Measurements from ENCODE around the gene GC. TPM values are rescaled to one million over a fixed set of nuclear protein-coding genes. Genes with fewer than 3 reads are reported as not detected.

The GC gene
- total RNA-seq, 5 donors from 2014 or later (not counting 1 experiment from before 2014, with no cell fraction given): 1.4 to 2.0 (median 1.4) TPM; not detected in 2

DNA sequence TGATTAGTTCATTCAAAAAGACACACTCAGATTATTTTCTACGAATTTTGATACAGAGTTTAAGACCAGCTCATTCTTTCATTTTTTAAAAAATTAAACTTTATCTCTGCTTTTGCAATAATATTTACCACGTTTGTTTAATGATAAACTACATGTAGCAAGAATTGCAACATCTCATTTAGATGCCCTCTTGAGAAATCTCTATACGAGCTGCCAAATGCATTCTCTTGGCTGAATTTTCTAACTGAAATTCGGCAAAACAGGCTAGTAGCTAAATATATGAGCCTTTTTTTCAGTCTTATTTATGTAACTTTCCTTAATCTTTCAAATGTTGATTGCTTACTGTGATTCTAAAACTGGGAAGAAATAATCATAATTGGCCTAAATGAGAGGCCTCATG lies 2.1 kb upstream of the GC start:
- ATAC-seq (replicated peaks in 1 of 4) (no peak), DNase-seq (no peak)
- Histone ChIP-seq H3K27me3 (replicated peaks in 1 of 2; ENCODE audit: control insufficient read depth in 2 of 2, extremely low read depth in 1 of 2, insufficient read depth in 2 of 2, low read length in 1 of 2) (no peaks in the 10 kb centered on the region), H3K36me3 (ENCODE audit: control insufficient read depth in 2 of 2, extremely low read depth in 1 of 2, insufficient read depth in 1 of 2, low read length in 1 of 2) (no peaks in the 10 kb centered on the region), H3K9me3 (no peaks in the 10 kb centered on the region), H3K27ac (ENCODE audit: low read length) (no peak overlapping the region), H3K4me1 (ENCODE audit: control insufficient read depth in 1 of 2, extremely low read depth in 1 of 2, insufficient read depth in 2 of 2, low read length in 2 of 2) (no peaks in the 10 kb centered on the region), H3K4me3 (ENCODE audit: control insufficient read depth in 1 of 2, extremely low read depth in 1 of 2, low read length in 1 of 2) (no peak overlapping the region)
- Mint-ChIP-seq H3K27ac (no peak overlapping the region), H3K4me3 (no peak overlapping the region), H3K36me3 (no peaks in the 10 kb centered on the region), H3K4me1 (no peaks in the 10 kb centered on the region), H3K9me3 (no peaks in the 10 kb centered on the region), H3K27me3 (peaks cover 0 to 4% of the 10 kb centered on the region in 2 donors)
- ChIA-PET POLR2A (no interaction called here), CTCF (interaction anchor here in 1 of 2 donors (0.6 kb wide), 1 partner anchor 1523 kb away, joined by 3 read pairs; no protein-coding TSS in a partner anchor)
- 60% methylated on average over 2 of the region's 4 CpGs for WGBS (ENCODE audit: insufficient coverage)

DNA sequence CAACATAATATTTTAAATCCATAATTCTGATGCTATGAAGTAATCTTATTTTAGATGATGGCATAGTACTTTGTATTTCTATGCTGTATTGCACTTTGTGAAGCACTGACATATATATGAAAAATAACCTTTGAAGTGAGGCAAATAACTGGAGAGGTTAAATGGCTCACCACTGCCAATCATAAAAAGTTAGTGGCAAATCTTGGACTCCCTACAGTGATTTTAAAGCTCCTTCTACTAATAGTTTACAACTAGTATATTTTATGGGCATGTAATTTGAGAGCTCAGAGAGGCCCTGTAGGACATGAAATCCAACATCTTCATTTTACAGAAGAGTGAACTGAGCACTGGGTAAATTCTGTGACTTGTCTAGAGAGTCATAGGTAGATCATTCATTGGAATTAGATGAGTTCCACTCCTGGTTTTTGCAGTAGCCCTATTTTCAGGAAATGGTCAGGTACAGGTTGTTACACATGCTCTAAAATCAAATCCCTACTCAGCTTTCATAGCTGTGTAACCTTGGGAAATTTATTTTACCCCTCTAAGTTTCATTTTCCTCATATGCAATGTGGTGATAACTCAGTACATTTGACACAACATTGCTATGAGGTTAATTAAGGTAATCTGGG lies 804 bp upstream of the GC start:
- Mint-ChIP-seq H3K4me1 (no peaks in the 10 kb centered on the region), H3K27me3 (peaks cover 0 to 4% of the 10 kb centered on the region in 2 donors), H3K4me3 (no peak overlapping the region), H3K9me3 (no peaks in the 10 kb centered on the region), H3K36me3 (no peaks in the 10 kb centered on the region), H3K27ac (no peak overlapping the region)
- Histone ChIP-seq H3K4me1 (ENCODE audit: control insufficient read depth in 1 of 2, extremely low read depth in 1 of 2, insufficient read depth in 2 of 2, low read length in 2 of 2) (no peaks in the 10 kb centered on the region), H3K9me3 (no peaks in the 10 kb centered on the region), H3K4me3 (ENCODE audit: control insufficient read depth in 1 of 2, extremely low read depth in 1 of 2, low read length in 1 of 2) (no peak overlapping the region), H3K27ac (ENCODE audit: low read length) (no peak overlapping the region), H3K27me3 (replicated peaks in 1 of 2; ENCODE audit: control insufficient read depth in 2 of 2, extremely low read depth in 1 of 2, insufficient read depth in 2 of 2, low read length in 1 of 2) (no peaks in the 10 kb centered on the region), H3K36me3 (ENCODE audit: control insufficient read depth in 2 of 2, extremely low read depth in 1 of 2, insufficient read depth in 1 of 2, low read length in 1 of 2) (no peaks in the 10 kb centered on the region)
- CTCF ChIA-PET: no interaction called here
- POLR2A ChIA-PET: no interaction called here
- ATAC-seq (replicated peaks in 1 of 4) (no peak), DNase-seq (no peak)

DNA sequence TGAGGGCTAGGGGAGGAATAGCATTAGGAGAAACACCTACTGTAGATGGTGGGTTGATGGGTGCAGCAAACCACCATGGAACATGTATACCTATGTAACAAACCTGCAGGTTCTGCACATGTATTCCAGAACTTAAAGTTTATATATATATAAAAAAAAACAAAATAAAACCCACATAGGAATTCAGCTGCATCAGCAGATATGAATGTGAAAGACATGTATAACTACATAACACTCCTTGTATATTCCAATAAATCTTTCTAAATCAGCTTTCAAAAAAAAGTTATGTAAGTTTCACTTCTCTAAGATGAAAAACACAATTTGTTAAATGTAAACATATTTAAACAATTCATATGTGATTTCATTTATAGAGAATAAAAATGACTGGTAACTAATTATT lies 6.0 kb downstream of the GC start:
- no peaks in the 10 kb centered on the region for H3K36me3 Mint-ChIP-seq
- DNase-seq (no peak), ATAC-seq (replicated peaks in 1 of 4) (no peak)
- ChIA-PET CTCF (no interaction called here), POLR2A (no interaction called here)
- Histone ChIP-seq H3K27me3 (replicated peaks in 1 of 2; ENCODE audit: control insufficient read depth in 2 of 2, extremely low read depth in 1 of 2, insufficient read depth in 2 of 2, low read length in 1 of 2) (no peaks in the 10 kb centered on the region), H3K4me3 (ENCODE audit: control insufficient read depth in 1 of 2, extremely low read depth in 1 of 2, low read length in 1 of 2) (no peak overlapping the region), H3K9me3 (no peaks in the 10 kb centered on the region), H3K27ac (ENCODE audit: low read length) (no peak overlapping the region), H3K4me1 (ENCODE audit: control insufficient read depth in 1 of 2, extremely low read depth in 1 of 2, insufficient read depth in 2 of 2, low read length in 2 of 2) (no peaks in the 10 kb centered on the region), H3K36me3 (ENCODE audit: control insufficient read depth in 2 of 2, extremely low read depth in 1 of 2, insufficient read depth in 1 of 2, low read length in 1 of 2) (no peaks in the 10 kb centered on the region)
- no peaks in the 10 kb centered on the region for H3K4me1 Mint-ChIP-seq
- no peak overlapping the region for H3K27ac Mint-ChIP-seq
- no peak overlapping the region for H3K4me3 Mint-ChIP-seq
- H3K27me3 Mint-ChIP-seq: peaks cover 2 to 6% of the 10 kb centered on the region in 2 donors
- no peaks in the 10 kb centered on the region for H3K9me3 Mint-ChIP-seq

DNA sequence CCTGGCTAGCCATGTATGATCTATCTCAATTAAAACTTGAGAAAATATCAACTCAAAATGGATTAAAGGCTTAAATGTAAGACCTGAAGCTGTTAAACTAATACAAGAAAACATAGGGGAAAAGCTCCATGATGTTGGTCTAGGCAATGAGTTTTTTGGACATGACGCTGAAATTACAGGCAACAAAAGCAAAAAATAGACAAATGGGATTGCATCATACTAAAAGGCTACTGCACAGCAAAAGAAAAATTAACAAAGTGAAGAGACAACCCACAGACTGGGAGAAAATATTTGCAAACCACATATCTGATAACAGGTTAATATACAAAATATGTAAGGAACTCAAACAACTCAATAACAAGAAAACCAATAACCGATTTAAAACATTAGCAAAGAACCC lies 8.4 kb downstream of the GC start:
- DNase-seq: no peak
- WGBS (ENCODE audit: insufficient coverage): no CpG with 5 or more reads among the region's 2 CpGs
- Histone ChIP-seq H3K27ac (ENCODE audit: low read length) (no peak overlapping the region), H3K4me3 (ENCODE audit: control insufficient read depth in 1 of 2, extremely low read depth in 1 of 2, low read length in 1 of 2) (no peak overlapping the region), H3K36me3 (ENCODE audit: control insufficient read depth in 2 of 2, extremely low read depth in 1 of 2, insufficient read depth in 1 of 2, low read length in 1 of 2) (no peaks in the 10 kb centered on the region), H3K4me1 (ENCODE audit: control insufficient read depth in 1 of 2, extremely low read depth in 1 of 2, insufficient read depth in 2 of 2, low read length in 2 of 2) (no peaks in the 10 kb centered on the region), H3K27me3 (replicated peaks in 1 of 2; ENCODE audit: control insufficient read depth in 2 of 2, extremely low read depth in 1 of 2, insufficient read depth in 2 of 2, low read length in 1 of 2) (no peaks in the 10 kb centered on the region), H3K9me3 (no peaks in the 10 kb centered on the region)
- no peak overlapping the region for H3K4me3 Mint-ChIP-seq
- H3K36me3 Mint-ChIP-seq: no peaks in the 10 kb centered on the region
- ChIA-PET POLR2A (no interaction called here), CTCF (no interaction called here)
- no peaks in the 10 kb centered on the region for H3K9me3 Mint-ChIP-seq
- ATAC-seq (replicated peaks in 1 of 4): no peak
- peaks cover 3 to 6% of the 10 kb centered on the region in 2 donors for H3K27me3 Mint-ChIP-seq
- no peaks in the 10 kb centered on the region for H3K4me1 Mint-ChIP-seq
- no peak overlapping the region for H3K27ac Mint-ChIP-seq

DNA sequence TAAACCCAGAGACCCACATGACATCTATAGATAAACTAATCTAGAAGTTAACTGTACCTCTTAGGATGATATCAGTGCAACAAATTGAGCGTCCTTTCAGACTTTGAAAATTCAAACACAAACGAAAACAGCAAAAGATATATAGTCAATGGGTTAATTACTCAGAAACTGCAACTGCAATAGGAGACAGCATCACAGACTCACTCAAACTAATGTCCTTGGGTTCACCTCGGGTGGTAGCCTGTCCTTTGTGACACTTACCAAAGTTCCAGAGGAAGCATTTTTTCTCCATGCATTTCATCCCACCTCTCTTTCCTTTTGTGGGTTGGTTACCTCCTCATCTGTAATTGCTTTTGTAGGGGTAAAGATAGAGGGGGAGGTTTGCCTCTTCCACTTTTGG lies 9.7 kb downstream of the GC start:
- 80% methylated on average over 1 of the region's 3 CpGs for WGBS (ENCODE audit: insufficient coverage)
- POLR2A ChIA-PET: interaction anchor here in 1 of 2 donors (0.6 kb wide), 1 partner anchor 110 kb away, joined by 10 read pairs; no protein-coding TSS in a partner anchor
- no peaks in the 10 kb centered on the region for H3K9me3 ChIP-seq
- H3K4me3 ChIP-seq (ENCODE audit: control insufficient read depth in 1 of 2, extremely low read depth in 1 of 2, low read length in 1 of 2): no peak overlapping the region
- ATAC-seq (replicated peaks in 1 of 4): no peak
- no peaks in the 10 kb centered on the region for H3K36me3 ChIP-seq (ENCODE audit: control insufficient read depth in 2 of 2, extremely low read depth in 1 of 2, insufficient read depth in 1 of 2, low read length in 1 of 2)
- H3K27ac ChIP-seq (ENCODE audit: low read length): no peak overlapping the region
- H3K4me1 Mint-ChIP-seq: no peaks in the 10 kb centered on the region
- H3K9me3 Mint-ChIP-seq: no peaks in the 10 kb centered on the region
- DNase-seq: no peak
- H3K4me1 ChIP-seq (ENCODE audit: control insufficient read depth in 1 of 2, extremely low read depth in 1 of 2, insufficient read depth in 2 of 2, low read length in 2 of 2): no peaks in the 10 kb centered on the region
- no peaks in the 10 kb centered on the region for H3K27me3 ChIP-seq (replicated peaks in 1 of 2; ENCODE audit: control insufficient read depth in 2 of 2, extremely low read depth in 1 of 2, insufficient read depth in 2 of 2, low read length in 1 of 2)
- H3K27ac Mint-ChIP-seq: no peak overlapping the region
- no peaks in the 10 kb centered on the region for H3K36me3 Mint-ChIP-seq
- H3K27me3 Mint-ChIP-seq: peaks cover 3 to 9% of the 10 kb centered on the region in 2 donors
- CTCF ChIA-PET: no interaction called here
- no peak overlapping the region for H3K4me3 Mint-ChIP-seq

DNA sequence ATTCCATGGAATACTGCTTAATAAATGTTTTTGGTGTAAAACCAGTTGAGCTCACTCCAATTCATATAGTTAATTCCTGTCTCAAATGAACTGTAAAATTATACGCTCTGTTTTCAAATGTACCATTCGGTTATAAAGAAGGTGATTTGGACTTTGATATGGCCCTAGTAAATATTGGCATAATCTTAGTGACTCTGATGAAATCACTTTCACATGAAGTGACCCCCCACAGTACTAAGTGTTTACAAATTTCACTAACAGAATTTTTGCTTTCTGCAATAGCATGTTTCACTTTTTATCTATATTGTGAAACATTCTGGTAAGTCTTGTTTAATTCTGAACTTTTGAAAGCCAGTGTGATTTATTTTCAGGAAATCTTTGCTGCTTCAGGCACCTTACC lies 10.9 kb downstream of the GC start:
- Mint-ChIP-seq H3K36me3 (no peaks in the 10 kb centered on the region), H3K4me1 (no peaks in the 10 kb centered on the region), H3K9me3 (no peaks in the 10 kb centered on the region), H3K27me3 (peaks cover 3 to 12% of the 10 kb centered on the region in 2 donors), H3K4me3 (no peak overlapping the region), H3K27ac (no peak overlapping the region)
- no peaks in the 10 kb centered on the region for H3K4me1 ChIP-seq (ENCODE audit: control insufficient read depth in 1 of 2, extremely low read depth in 1 of 2, insufficient read depth in 2 of 2, low read length in 2 of 2)
- POLR2A ChIA-PET: no interaction called here
- no peaks in the 10 kb centered on the region for H3K9me3 ChIP-seq
- DNase-seq: no peak
- H3K27ac ChIP-seq (ENCODE audit: low read length): no peak overlapping the region
- no peaks in the 10 kb centered on the region for H3K27me3 ChIP-seq (replicated peaks in 1 of 2; ENCODE audit: control insufficient read depth in 2 of 2, extremely low read depth in 1 of 2, insufficient read depth in 2 of 2, low read length in 1 of 2)
- no peak for ATAC-seq (replicated peaks in 1 of 4)
- CTCF ChIA-PET: no interaction called here
- no peak overlapping the region for H3K4me3 ChIP-seq (ENCODE audit: control insufficient read depth in 1 of 2, extremely low read depth in 1 of 2, low read length in 1 of 2)
- WGBS (ENCODE audit: insufficient coverage): no CpG with 5 or more reads among the region's 2 CpGs
- H3K36me3 ChIP-seq (ENCODE audit: control insufficient read depth in 2 of 2, extremely low read depth in 1 of 2, insufficient read depth in 1 of 2, low read length in 1 of 2): no peaks in the 10 kb centered on the region

DNA sequence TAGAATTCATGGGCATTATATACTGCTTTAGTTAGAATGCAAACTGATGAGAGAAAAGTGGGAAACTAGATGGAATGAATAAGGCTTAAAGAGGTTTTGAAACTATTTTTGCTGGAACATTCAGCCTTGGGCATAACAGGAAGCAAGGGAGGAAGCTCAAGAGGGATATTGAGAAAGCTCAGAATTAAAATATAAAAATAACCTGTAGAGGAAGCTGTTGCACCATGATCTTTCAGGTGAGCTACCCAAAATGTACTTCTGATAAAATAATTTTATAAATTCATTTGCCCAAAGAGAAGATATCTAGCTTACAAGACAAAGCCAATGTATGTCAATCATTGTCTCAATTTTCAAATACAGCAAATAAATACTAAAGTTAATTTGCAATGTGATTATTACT lies 11.3 kb downstream of the GC start:
- no peaks in the 10 kb centered on the region for H3K9me3 Mint-ChIP-seq
- H3K36me3 Mint-ChIP-seq: no peaks in the 10 kb centered on the region
- CTCF ChIA-PET: no interaction called here
- Histone ChIP-seq H3K27ac (ENCODE audit: low read length) (no peak overlapping the region), H3K9me3 (no peaks in the 10 kb centered on the region), H3K27me3 (replicated peaks in 1 of 2; ENCODE audit: control insufficient read depth in 2 of 2, extremely low read depth in 1 of 2, insufficient read depth in 2 of 2, low read length in 1 of 2) (no peaks in the 10 kb centered on the region), H3K4me3 (ENCODE audit: control insufficient read depth in 1 of 2, extremely low read depth in 1 of 2, low read length in 1 of 2) (no peak overlapping the region), H3K36me3 (ENCODE audit: control insufficient read depth in 2 of 2, extremely low read depth in 1 of 2, insufficient read depth in 1 of 2, low read length in 1 of 2) (no peaks in the 10 kb centered on the region), H3K4me1 (ENCODE audit: control insufficient read depth in 1 of 2, extremely low read depth in 1 of 2, insufficient read depth in 2 of 2, low read length in 2 of 2) (no peaks in the 10 kb centered on the region)
- H3K27ac Mint-ChIP-seq: no peak overlapping the region
- ATAC-seq (replicated peaks in 1 of 4) (no peak), DNase-seq (no peak)
- H3K4me3 Mint-ChIP-seq: no peak overlapping the region
- peaks cover 3 to 12% of the 10 kb centered on the region in 2 donors for H3K27me3 Mint-ChIP-seq
- POLR2A ChIA-PET: no interaction called here
- H3K4me1 Mint-ChIP-seq: no peaks in the 10 kb centered on the region
